Thyroid gland (tissue), 4 donors: ENCODE results near the gene ZFAND3.

Source experiments
- POLR2A ChIP-seq, 2 donors: fragments of 450-650 bp; IDR thresholded peaks; one replicate each; pipeline ENCODE4 v1.6.1; 2017; ENCODE audit warnings: antibody characterized with exemption in 2 of 2, mild to moderate bottlenecking in 2 of 2, moderate library complexity in 1 of 2
- TF ChIP-seq, protein P1 (sequence below), 6 experiments: fragments of 200-600 bp in 3 of 6; fragments of 450-650 bp in 3 of 6; sonication (generic) in 3 of 6; IDR thresholded peaks; one replicate each; pipeline ENCODE4 v1.5.1; 2016 to 2019; ENCODE audit warnings: antibody characterized with exemption in 6 of 6, mild to moderate bottlenecking in 2 of 6, inconsistent platforms in 1 of 6, moderate library complexity in 1 of 6

DNA sequence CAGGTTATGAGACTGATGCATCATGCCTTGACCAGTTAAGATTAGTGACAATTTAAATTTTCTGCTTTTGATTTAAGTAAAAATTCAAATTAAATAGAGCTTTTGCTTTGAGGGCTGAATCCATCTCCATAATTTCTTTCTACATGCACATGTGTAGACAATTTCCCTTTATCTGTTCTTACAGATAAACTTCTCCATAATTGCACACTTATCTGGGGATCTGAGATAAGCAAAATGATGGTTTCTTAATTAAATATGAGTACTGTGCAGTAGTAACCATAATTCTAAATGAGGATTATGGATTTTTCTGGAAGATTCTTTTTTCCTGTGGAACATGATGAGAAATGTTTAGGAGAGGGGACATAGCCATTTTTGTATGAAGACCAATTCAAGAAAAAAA lies 44.7 kb downstream of the ZFAND3 start:
- TF ChIP-seq, protein P1, sequence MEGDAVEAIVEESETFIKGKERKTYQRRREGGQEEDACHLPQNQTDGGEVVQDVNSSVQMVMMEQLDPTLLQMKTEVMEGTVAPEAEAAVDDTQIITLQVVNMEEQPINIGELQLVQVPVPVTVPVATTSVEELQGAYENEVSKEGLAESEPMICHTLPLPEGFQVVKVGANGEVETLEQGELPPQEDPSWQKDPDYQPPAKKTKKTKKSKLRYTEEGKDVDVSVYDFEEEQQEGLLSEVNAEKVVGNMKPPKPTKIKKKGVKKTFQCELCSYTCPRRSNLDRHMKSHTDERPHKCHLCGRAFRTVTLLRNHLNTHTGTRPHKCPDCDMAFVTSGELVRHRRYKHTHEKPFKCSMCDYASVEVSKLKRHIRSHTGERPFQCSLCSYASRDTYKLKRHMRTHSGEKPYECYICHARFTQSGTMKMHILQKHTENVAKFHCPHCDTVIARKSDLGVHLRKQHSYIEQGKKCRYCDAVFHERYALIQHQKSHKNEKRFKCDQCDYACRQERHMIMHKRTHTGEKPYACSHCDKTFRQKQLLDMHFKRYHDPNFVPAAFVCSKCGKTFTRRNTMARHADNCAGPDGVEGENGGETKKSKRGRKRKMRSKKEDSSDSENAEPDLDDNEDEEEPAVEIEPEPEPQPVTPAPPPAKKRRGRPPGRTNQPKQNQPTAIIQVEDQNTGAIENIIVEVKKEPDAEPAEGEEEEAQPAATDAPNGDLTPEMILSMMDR (IDR thresholded peaks at IDR 0.05) = no peak
- no peak for TF ChIP-seq POLR2A (IDR thresholded peaks at IDR 0.05)
